HG02623 (cell line): Measurements from ENCODE around the gene CHD6.
"Not testable (repeated sequence)": the region's sequence is repeated elsewhere in the genome, so short reads cannot be mapped to it uniquely, and the experiment has no call there.

Source experiments
- ATAC-seq: cut with Tn5 transposase; IDR thresholded peaks from one replicate; pipeline ENCODE4 v1.9.1; 2021; ENCODE audit warnings: moderate library complexity; ENCODE audit not compliant: unreplicated experiment

Gene CHD6

DNA sequence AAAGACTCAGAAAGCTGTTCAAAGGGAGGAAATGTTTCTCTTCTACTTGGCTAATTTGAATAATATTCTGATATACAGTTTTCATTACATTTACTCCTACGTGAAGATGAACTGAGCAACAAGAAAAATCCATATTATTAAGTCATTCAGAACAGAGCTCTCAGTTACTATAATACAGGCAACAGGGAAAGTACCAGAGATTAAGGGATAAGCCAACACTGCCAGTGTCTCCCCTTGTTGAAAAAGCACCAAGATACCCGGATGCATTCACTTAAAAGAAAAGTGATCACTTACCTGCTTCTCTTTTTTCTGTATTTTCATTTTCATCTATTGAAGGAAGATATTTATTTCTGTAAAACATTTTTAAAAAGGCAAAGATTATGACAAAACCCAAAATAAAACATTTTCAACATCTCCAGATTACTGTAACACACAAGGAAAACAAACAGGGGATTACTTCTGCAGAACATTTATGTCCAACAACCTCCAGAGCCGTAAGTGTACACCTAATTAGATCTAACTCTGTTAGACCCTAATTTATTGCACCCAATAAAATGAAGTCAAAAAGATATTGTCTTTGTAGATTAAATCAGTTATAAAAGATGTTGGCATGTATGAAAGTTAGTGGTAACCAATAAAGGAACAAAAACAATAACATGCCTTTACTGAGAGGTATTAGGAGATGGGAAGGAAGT is 67.0 kb downstream of the CHD6 start:
- ATAC-seq = no peak

DNA sequence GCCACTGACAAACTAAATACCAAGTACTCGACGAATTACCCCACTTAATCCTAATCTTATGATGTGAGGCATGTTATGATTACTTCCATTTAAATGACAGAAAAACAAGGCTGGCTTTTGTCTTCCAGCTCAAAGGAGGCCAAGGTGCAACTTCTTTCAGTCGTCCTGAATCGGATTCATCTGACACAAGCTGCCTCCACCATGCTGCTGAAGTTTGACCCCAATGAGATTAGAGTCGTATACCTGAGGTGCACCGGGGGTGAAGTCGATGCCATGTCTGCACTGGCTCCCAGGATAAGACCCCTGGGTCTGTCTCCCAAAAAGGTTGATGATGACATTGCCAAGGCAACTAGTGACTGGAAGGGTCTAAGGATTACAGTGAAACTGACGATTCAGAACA is 71.0 kb downstream of the CHD6 start:
- no peak for ATAC-seq

DNA sequence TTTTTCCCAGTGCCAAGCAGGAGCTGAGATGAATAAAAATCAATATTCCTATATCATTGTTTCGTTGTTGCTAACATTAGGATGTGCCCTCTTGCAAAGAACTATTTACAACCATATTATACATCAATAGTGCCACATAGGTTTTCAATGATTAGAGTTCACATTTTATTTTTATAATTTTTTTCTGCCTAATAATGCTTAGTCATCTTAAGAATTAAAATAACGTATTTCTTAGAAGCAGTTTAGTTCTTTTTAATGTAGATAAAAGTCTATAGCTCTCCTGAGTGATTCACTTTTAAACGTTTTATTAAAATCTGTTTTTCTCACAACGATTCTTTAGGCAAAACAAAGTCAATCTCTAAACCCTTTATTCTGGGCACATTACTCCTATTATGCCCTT is 71.6 kb downstream of the CHD6 start:
- no peak for ATAC-seq

DNA sequence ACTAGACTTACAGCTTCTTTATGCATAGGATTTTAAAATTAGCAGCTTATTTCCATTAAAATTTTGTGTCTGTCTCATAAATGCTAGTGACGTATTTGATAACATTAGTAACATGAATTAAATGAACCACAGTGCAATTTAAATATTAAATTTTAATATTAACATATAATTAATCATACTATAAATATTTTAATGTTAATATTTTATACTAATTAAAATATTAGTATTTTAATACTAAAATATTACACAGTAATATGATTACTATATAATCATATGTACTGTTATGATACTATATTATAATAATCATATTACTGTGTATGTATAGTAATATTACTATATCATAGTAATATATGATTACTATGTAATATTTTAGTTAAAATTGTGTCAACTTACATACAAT is 73.7 kb downstream of the CHD6 start:
- ATAC-seq = no peak

DNA sequence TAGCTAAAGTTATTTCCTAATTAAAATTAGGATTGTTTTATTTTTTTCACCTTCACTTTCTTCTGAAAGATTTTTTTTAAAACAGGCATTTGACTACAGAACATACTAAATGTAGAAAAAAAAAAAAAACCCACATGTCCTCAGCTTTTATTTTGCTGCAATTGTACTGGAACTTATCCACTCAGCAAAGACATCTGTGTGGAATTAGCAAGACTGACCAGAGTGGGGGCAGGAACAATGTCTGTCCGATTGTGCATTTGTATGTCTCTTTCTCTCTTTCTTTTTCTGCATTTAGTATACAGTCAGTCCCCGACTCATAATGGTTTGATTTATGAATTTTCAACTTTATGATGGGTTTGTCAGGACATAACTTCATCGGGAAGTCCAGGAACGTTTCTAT is 77.3 kb downstream of the CHD6 start:
- ATAC-seq = no peak

DNA sequence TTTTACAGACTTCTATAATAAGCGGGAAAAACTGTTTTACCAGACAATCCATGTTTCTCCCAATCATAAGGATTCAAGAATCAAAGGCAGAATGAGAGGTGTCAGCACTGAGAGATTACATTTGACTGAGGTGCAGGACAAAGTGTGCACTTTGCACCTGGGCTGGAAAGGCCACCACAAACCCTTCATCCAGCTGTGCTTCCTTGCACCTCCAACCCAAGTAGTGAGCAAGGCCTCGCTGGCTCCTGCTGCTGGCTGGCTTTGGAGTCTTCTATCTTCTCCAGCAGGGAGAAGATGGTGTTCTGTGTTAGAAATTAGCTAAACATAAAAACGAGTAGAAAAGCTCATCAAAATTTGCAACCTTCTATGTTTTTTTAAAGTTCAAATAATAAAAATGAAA is 77.7 kb downstream of the CHD6 start:
- ATAC-seq = no peak

DNA sequence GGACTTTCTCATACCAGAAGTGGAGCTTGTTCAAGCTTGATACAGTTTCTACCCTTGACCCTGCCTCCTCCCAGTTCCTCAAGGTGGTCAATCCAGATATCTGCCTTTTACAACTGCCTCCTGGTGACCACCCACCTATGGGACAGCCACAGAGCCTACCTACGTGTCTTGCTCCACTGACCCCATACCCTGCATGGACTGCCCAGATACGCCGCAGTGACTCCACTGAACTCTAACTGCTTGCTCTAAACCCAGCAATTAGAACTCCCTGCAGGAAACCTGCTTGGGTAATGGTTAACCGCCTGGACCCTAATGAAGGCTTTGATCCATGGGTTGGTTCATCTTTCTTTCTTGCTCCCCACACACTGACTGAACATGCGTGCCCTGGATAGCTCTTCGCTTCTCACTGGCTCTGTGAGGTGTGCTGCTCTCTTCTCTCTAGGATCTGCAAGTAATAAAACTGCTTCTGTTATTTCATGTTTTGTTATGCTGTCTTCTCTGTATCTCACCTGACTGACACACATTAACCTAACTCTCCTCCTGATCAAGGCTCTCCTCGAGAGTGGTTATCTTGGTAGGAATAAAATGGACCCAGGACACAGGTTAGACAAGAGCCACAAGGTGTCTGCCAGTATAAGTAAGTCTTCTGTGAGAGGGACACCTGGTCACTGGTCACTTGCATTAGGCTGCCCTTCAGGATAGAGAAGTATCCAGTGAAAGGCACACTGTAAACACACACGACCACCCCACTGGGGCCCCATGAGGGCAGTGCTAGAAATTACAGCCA is 79.2 kb downstream of the CHD6 start:
- ATAC-seq = no peak

DNA sequence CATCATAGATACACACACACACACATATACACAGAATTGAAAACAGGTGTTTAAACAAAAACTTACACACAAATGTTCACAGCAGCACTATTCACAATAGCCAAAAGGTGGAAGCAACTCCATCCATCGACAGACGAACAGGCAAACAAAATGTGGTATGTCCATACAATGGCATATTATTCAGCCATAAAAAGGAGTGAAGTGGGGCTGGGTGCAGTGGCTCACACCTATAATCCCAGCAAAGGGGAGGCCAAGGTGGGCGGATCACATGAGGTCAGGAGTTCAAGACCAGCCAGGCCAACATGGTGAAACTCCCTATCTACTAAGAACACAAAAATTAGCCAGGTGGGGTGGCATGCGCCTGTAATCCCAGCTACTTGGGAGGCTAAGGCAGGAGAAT is 80.3 kb downstream of the CHD6 start:
- no peak for ATAC-seq

DNA sequence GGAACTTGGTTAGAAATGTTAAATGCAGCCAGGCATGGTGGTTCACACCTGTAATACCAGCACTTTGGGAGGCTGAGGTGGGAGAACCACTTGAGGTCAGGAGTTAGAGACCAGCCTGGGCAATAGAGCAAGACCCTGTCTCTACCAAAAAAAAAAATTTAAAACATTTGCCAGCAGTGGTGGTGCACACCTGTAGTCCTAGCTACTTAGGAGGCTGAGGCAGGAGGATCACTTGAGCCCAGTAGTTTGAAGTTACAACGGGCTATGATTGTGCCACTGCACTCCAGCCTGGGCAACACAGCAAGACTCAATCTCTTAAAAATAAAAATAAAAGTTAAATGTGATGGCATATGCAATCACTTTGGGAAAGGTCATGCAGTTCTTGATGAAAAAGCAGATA is 82.6 kb downstream of the CHD6 start:
- ATAC-seq = not testable (repeated sequence)

DNA sequence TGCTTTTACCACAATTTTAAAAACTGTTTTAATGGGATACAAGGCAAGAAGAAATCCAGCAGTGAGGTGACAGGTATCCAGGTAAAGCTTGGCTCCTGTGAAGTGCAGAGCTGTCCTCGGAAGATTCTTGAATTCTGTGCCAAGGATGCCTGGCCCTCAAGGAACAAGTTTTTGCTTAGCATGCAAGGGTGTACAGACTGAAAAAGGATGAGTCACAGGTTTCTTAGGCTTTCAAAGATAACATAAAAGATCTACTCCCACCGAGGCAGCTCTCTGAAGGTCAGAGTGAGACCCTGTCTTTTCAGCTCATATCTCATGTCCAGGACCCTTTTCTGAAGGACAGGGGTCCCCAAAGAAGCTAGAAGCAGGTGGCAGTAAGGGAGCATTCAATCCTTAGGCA is 83.3 kb downstream of the CHD6 start:
- ATAC-seq = no peak

DNA sequence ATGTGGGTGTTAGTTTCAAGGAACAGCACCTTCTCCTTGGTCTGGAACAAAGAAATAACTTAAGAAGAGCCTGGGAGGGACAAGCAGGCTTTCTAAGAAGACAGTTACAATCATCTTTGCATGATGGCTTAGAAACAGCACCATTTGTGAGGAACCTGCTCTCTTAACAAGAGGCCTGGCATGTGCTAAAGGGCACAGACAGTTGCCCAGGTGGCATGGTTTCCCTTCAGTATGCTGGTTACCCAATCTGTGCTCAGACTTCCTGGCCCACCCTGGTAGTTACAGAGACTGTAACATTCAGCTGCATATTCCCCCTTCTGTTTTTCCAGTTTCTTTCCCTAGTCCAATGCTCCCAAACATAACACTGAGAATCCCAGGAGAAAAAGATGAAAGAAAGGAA is 84.0 kb downstream of the CHD6 start:
- no peak for ATAC-seq

DNA sequence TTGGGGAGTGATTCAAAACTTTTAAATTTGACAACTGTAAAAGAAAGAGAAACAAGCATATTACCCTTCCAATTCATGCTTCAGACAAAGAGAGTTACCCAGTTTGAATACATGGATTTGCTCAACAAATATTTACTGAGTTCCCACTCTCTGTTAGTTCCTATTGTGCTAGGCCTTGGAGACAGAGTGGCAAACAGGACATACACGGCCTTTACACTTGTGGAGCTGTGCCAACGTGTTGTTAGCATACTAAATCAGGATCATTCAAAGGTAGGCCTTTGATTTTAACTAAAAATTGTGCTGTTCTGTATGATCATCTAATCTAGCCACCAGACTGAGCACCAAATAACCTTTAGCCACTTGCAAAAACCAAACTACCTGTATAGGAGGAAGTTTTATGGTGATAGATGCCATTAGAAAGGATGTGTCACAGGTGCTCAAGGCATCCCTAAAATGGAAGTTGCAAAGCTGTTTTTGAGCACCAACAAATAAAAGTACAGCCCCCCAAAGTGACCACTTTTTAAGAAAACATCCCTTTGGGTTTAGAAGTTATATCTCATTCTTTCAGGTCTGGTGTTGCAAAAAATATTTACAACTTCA is 84.5 kb downstream of the CHD6 start:
- ATAC-seq = no peak

DNA sequence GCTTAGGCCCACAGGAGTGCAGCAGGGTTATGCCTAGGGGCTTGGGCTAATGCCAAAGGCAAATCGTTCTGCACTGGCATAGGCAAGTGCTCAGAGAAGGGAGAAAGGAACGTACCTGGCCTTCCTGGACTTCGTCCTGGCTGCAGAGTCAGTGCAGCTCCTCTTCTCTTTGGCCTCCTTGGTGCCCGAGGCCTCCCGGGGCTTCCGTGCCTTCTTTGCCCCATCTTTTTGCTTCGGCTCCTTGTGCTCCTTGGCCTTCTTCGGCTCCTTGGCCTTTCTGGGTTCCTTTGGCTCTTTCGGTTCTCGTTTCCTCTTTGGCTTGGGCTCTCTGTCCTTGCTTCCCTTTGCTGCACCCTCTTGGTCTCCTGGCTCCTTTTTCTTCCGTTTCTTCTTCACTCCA is 85.2 kb downstream of the CHD6 start:
- ATAC-seq = no peak

DNA sequence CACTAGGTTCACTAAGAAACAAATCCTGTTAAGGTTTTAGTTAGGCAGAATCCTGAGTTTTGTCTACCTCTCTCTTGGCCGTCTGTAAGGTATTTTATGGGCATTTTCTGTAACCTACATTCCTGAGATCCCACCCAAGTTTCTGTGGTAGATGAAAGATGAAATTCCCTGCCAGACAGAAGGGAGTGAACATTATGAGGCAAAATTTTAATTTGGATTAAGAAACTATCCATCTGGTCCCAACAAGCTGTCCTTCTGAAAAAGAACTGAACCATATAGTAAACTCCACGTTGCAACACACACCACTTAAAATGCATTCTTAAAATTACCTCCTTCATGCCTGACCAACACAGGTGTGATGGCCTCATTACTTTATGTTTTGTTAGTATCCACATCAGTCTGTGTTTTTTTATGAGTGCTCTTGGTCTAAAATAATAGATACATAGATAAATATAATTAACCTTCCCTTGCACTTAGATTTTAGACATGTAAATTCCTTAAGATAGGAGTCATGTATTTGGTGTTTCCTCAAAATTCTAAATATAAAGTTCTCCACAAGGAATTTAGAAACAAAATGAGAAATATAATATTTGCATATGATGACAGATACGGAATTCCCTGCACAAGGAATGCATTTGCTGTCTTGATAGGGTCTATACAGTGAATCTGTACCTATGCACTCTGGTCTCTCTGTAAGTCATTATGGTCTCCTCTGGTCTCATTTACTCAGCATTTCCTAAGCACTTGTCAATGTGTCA is 86.5 kb downstream of the CHD6 start:
- ATAC-seq = no peak

DNA sequence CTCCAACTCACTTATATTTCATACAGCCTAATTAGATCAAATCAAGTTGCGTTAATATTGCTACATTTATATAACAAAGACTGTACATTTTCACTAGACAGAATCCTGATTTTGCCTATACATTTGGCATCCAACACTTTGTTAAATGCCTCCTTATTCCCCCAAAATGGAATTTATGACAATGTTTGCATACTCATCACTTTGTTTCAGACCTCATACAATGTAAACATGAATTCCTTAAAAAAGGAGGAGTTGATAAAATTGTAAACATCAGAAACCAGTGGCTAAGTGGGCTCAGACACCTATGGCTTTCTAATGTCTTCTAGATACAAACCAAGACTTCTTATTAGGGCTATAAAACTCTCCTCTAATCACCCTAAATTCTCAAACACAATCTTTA is 87.3 kb downstream of the CHD6 start:
- no peak for ATAC-seq

DNA sequence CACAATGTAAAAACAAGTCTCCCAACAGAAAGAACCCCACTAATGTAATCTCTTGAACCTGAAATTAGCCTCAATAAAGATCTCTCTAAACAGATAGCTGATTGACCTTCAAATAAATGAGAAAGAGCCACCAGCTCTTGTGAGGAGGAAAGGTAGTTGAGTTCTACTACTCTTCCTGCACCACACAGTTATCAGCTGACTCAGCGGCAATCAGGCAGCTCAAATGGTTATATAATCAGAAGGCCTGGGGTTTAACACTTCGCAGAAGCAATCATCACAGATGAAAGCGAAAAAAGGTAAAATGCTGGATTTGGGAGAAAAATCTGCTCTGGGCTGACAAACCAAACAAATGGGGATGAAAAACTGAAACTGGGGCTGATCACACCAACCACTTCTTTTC is 91.8 kb downstream of the CHD6 start:
- ATAC-seq = no peak

DNA sequence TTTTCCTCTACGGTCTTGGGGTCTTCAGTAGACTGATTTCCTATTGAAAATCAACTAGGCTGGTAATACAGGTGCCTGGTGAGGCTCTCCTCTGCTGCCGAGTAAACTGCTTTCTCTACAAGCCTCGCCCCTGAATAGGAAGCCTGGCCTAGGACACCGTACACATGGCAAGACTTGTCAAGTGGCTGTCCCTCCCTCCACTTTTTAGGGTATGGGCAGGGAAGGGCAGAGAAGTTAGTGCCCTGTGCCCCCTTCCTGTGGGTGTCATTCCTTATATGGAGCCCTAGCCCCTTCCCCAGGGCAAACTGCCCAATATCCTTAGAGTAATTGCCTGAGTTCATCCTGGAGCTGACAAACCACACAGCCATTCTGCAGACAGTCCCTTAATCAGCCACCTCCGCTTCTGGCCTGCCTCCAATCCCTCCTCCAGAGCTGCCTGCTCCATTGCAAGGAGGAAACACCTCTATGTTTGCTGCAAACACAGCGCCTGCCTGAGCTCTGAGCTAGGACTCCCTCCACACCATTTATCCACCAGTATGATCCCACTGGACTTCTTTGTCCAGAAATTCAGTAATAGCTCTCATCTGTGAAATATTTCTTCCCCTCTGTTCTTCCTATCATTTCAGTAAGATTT is 93.1 kb downstream of the CHD6 start:
- ATAC-seq = no peak

DNA sequence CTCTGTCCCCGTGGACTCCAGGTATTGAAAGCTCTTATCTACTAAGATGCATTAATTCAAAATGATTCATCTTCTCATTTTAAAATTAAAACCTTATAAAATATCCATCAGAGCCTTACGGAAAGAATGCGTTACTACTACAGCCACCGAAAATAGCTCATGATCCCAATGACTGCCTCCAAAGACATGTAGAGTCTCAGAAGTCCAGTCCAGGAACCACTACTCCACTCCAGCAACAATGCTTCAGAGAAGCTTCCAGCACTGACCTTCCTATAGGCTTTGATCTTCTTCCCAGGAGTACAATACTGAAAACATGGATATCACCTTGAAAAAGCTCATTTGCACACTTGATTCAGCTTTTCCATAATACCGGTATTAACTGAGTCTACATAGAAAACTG is 94.3 kb downstream of the CHD6 start:
- no peak for ATAC-seq

DNA sequence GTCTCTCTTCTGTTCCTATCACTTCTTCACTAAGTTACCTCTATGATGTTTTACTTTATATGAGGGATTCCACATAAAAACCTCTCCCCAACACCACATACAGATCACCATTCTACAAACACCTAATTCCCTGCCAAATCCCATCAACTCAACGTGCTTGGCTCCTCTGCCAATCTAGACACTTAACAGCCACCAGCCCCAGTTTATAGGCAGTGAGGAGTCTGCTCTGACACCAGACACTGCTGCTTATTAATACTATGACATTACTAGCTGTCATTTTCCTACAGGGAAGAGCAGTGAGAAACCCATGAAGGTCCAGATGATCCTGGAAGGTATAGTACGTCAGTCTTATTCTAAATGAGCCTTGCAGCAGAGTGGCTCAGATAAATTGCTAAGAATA is 104.3 kb downstream of the CHD6 start:
- no peak for ATAC-seq

DNA sequence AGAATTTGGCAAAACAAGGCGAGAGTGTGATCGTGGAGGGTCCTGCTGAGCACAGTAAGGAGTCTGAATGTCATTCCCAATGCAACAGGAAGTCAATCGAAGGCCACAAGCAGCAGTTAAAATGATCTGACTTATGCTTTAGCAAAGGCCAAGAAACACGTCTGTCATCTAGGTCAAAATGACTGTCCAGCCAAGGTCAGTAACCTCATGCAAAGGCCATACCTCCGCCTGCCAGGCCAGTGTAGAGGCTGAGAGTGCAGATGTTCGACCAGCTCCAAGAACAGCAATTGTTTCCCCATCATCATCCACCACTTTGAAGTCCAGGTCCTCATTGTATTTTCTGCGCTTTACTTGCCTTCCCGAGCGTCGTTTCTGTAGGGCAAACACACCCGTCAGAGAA is 105.6 kb downstream of the CHD6 start:
- no peak for ATAC-seq

DNA sequence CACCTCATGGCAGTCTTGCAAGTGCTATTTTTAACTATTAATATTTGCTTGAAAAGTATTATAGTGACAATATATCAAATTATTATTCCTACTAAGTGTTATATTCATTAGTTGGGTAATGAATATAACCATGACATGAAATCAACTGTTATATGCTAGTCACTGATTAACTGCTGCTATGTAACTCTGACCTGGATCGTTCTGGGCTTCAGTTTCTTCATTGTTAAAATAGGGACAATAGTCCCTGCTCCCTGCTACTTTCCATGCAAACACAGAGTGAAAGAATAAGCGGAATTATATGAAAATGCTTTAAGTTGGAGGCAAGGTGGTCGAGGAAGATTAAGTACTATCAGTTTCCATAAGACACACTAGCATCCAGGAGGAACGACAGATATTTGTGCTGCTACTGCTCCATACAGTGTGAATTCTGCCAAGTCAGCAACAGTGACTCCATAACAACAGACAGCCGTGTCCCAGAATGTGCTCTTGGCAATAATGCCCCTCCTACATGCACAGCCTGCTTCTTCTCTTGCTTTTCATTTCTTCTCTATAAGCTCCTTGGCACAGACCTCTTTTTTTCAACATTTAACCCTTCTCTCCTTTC is 107.2 kb downstream of the CHD6 start:
- ATAC-seq = no peak
